GM19395 (cell line): ENCODE results near the gene PGM5.
"Not testable (repeated sequence)": the region's sequence is repeated elsewhere in the genome, so short reads cannot be mapped to it uniquely, and the experiment has no call there.

Source experiments
- ATAC-seq: cut with Tn5 transposase; IDR thresholded peaks from one replicate; pipeline ENCODE4 v1.9.1; 2021; ENCODE audit warnings: mild to moderate bottlenecking, moderate library complexity; ENCODE audit not compliant: unreplicated experiment

PGM5 gene

GRCh38 chr9:68356380-68357118 lies at the start of gene PGM5:
Gene PGM5, plus strand, starts transcription at chr9:68356611. Its CDS starts 517 bp downstream, at chr9:68357128.
- ATAC-seq: not testable (repeated sequence)

GRCh38 chr9:68307127-68307526 lies 49.3 kb upstream of the PGM5 start:
- not testable (repeated sequence) for ATAC-seq

GRCh38 chr9:68307654-68308053 lies 48.8 kb upstream of the PGM5 start:
- not testable (repeated sequence) for ATAC-seq

GRCh38 chr9:68311208-68311607 lies 45.2 kb upstream of the PGM5 start:
- ATAC-seq: not testable (repeated sequence)

- ATAC-seq: not testable (repeated sequence)
Measured at GRCh38 chr9:68318209-68318608, 38.2 kb upstream of the PGM5 start.

- not testable (repeated sequence) for ATAC-seq
Measured at GRCh38 chr9:68323749-68324148, 32.7 kb upstream of the PGM5 start.

GRCh38 chr9:68324518-68324917 lies 31.9 kb upstream of the PGM5 start:
- ATAC-seq: not testable (repeated sequence)

- ATAC-seq: not testable (repeated sequence)
Measured at GRCh38 chr9:68329106-68329505, 27.3 kb upstream of the PGM5 start.

GRCh38 chr9:68330531-68331173 lies 25.8 kb upstream of the PGM5 start:
- not testable (repeated sequence) for ATAC-seq

GRCh38 chr9:68332122-68332521 lies 24.3 kb upstream of the PGM5 start:
- ATAC-seq: not testable (repeated sequence)

GRCh38 chr9:68335935-68336334 lies 20.5 kb upstream of the PGM5 start:
- ATAC-seq: not testable (repeated sequence)

GRCh38 chr9:68336639-68337339 lies 19.6 kb upstream of the PGM5 start:
- not testable (repeated sequence) for ATAC-seq

GRCh38 chr9:68338000-68338399 lies 18.4 kb upstream of the PGM5 start:
- not testable (repeated sequence) for ATAC-seq

GRCh38 chr9:68342265-68343025 lies 14.0 kb upstream of the PGM5 start:
- ATAC-seq: peak; percentile 93

GRCh38 chr9:68343242-68343641 lies 13.2 kb upstream of the PGM5 start:
- ATAC-seq: not testable (repeated sequence)

GRCh38 chr9:68343992-68344391 lies 12.4 kb upstream of the PGM5 start:
- ATAC-seq: not testable (repeated sequence)

GRCh38 chr9:68351689-68352088 lies 4.7 kb upstream of the PGM5 start:
- ATAC-seq: not testable (repeated sequence)

- not testable (repeated sequence) for ATAC-seq
Measured at GRCh38 chr9:68355993-68356379, 425 bp upstream of the PGM5 start.

GRCh38 chr9:68357119-68357714 lies 806 bp downstream of the PGM5 start:
- not testable (repeated sequence) for ATAC-seq

GRCh38 chr9:68366933-68367547 lies 10.6 kb downstream of the PGM5 start:
- not testable (repeated sequence) for ATAC-seq
